K562 (cell line): ENCODE measurements around the gene MAST4. TPM values are rescaled to one million over a fixed set of nuclear protein-coding genes. Genes with fewer than 3 reads are reported as not detected.

Experiments used
- ATAC-seq: fragments of 200-7000 bp; cut with Tn5 transposase; 3 replicates; pipeline ENCODE4 v1.9.1; 2020; ENCODE audit warnings: moderate library complexity
- BruUV-seq: library from RNA; stranded (reverse); fragments of 400-500 nt; replicated peaks from 2 replicates; lab custom pipeline; 2021; lab: Mats Ljungman, UMichigan
- CTCF ChIA-PET: fragments of 300-600 bp; formaldehyde crosslinking; extraction: SDS; loops from one replicate; lab custom pipeline; 2021; ENCODE audit warnings: low intra/inter-chr PET ratio; lab: Yijun Ruan, JAX
- POLR2A ChIA-PET: fragments of 300-600, 350-650 bp; sonication (Branson Sonifier 250); formaldehyde crosslinking; extraction: SDS; loops from one replicate; lab custom pipeline; 2021; ENCODE audit warnings: antibody characterized with exemption, inconsistent platforms; lab: Yijun Ruan, JAX
- DNase-seq, 4 experiments: peaks; one replicate each; pipeline versions ENCODE4 v3.0.0 to v3.0.0-alpha.2; 2011 to 2018; ENCODE audit warnings: low spot score in 3 of 4, mixed read lengths in 3 of 4; ENCODE audit errors: extremely low read depth in 1 of 4
- FAIRE-seq: peaks from 2 replicates; lab custom pipeline; 2011; peaks lifted over from hg19 to GRCh38; lab: Jason Lieb, UNC
- H2AFZ ChIP-seq: 2 replicates; pipeline ENCODE4 v1.6.0; 2011; ENCODE audit warnings: low read depth, low read length, control low read depth, inconsistent platforms
- H3K27ac ChIP-seq: fragments of 200-600 bp; 3 replicates; pipeline ENCODE4 v1.8.0; 2011; ENCODE audit warnings: low read depth, mild to moderate bottlenecking, control low read depth, inconsistent platforms, low read length, moderate library complexity, mixed read lengths; ENCODE audit errors: extremely low read depth
- H3K27me3 ChIP-seq, 2 experiments: fragments of 300-600 bp in 1 of 2; 2 replicates in 1 of 2; 3 replicates in 1 of 2; pipeline versions ENCODE4 v1.6.0 to v1.8.0; 2011; ENCODE audit warnings: inconsistent platforms in 2 of 2, low read length in 2 of 2, mild to moderate bottlenecking in 1 of 2, mixed read lengths in 1 of 2, moderate library complexity in 1 of 2; ENCODE audit not compliant: control insufficient read depth in 2 of 2, insufficient read depth in 2 of 2
- H3K36me3 ChIP-seq: fragments of 300-600 bp; 3 replicates; pipeline ENCODE4 v1.8.0; 2011; ENCODE audit warnings: mild to moderate bottlenecking, low read length, inconsistent platforms; ENCODE audit not compliant: control insufficient read depth, insufficient read depth
- H3K4me1 ChIP-seq, 2 experiments: fragments of 200-600 bp in 1 of 2; replicated peaks in 1 of 2; 2 replicates in 1 of 2; 3 replicates in 1 of 2; pipeline versions ENCODE4 v1.5.1 to v1.8.0; 2011; ENCODE audit warnings: inconsistent platforms in 2 of 2, low read length in 2 of 2, mild to moderate bottlenecking in 1 of 2, mixed read lengths in 1 of 2, moderate library complexity in 1 of 2; ENCODE audit not compliant: control insufficient read depth in 2 of 2, insufficient read depth in 2 of 2
- H3K4me2 ChIP-seq: 2 replicates; pipeline ENCODE4 v1.6.1; 2011; ENCODE audit warnings: low read length, control low read depth, inconsistent platforms, mixed read lengths; ENCODE audit not compliant: insufficient read depth
- H3K4me3 ChIP-seq: fragments of 200-600 bp; sonication (generic), shearing (Covaris generic); 2 replicates; pipeline ENCODE4 v1.5.1; 2016; ENCODE audit warnings: control low read depth, inconsistent platforms
- H3K79me2 ChIP-seq: fragments of 200-600 bp; 3 replicates; pipeline ENCODE4 v1.8.0; 2011; ENCODE audit warnings: low read length, inconsistent platforms; ENCODE audit not compliant: control insufficient read depth, insufficient read depth
- H3K9ac ChIP-seq, 2 experiments: 2 replicates each; pipeline versions ENCODE4 v1.6.0 to v1.6.1; 2011; ENCODE audit warnings: low read depth in 2 of 2, low read length in 2 of 2, control low read depth in 1 of 2, inconsistent platforms in 1 of 2, mild to moderate bottlenecking in 1 of 2, mixed read lengths in 1 of 2; ENCODE audit not compliant: insufficient read depth in 1 of 2
- H3K9me1 ChIP-seq: one replicate; pipeline ENCODE4 v1.6.0; 2011; ENCODE audit warnings: inconsistent platforms, mild to moderate bottlenecking, low read length, moderate library complexity; ENCODE audit not compliant: control insufficient read depth, insufficient read depth
- H3K9me3 ChIP-seq: replicated peaks from 2 replicates; pipeline ENCODE4 v1.5.1; 2011; ENCODE audit warnings: low read depth, low read length, inconsistent platforms; ENCODE audit not compliant: control insufficient read depth, insufficient read depth
- H4K20me1 ChIP-seq: replicated peaks from 2 replicates; pipeline ENCODE4 v1.6.1; 2011; ENCODE audit warnings: low read length, inconsistent platforms, mixed read lengths; ENCODE audit not compliant: control insufficient read depth, insufficient read depth
- ARNT ChIP-seq, 2 experiments: fragments of 450-650 bp; IDR thresholded peaks; 2 replicates each; pipeline ENCODE4 v1.6.1; 2016; ENCODE audit warnings: mild to moderate bottlenecking in 1 of 2
- BRCA1 ChIP-seq, 2 experiments: fragments of 450-650 bp in 1 of 2; sonication (generic) in 1 of 2; formaldehyde crosslinking in 1 of 2; IDR thresholded peaks; 2 replicates each; pipeline versions ENCODE4 v1.5.0 to v1.6.1; 2017 to 2020; ENCODE audit warnings: mild to moderate bottlenecking in 1 of 2, missing genetic modification reagents in 1 of 2
- EP400 ChIP-seq: fragments of 450-650 bp; IDR thresholded peaks from 2 replicates; pipeline ENCODE4 v1.6.1; 2017; ENCODE audit warnings: antibody characterized with exemption, mild to moderate bottlenecking, moderate library complexity
- MED1 ChIP-seq: sonication (generic); formaldehyde crosslinking; IDR thresholded peaks from 2 replicates; pipeline ENCODE4 v1.8.1; 2023; ENCODE audit warnings: missing genetic modification reagents, borderline replicate concordance
- MYC ChIP-seq, 2 experiments: fragments of 250-450 bp in 1 of 2; sonication (Bioruptor Pico) in 1 of 2; IDR thresholded peaks; 2 replicates each; pipeline versions ENCODE4 v1.5.1 to v1.6.1; 2012 to 2021; ENCODE audit warnings: low read depth in 2 of 2, borderline replicate concordance in 1 of 2, improper control_type of control experiment in 1 of 2, low read length in 1 of 2, mild to moderate bottlenecking in 1 of 2, moderate library complexity in 1 of 2
- NEUROD1 ChIP-seq: fragments of 150-350 bp; IDR thresholded peaks from 2 replicates; pipeline ENCODE4 v1.6.1; 2014; ENCODE audit warnings: borderline replicate concordance, low read length, low read depth; ENCODE audit not compliant: partially characterized antibody
- PHF20 ChIP-seq: fragments of 450-650 bp; IDR thresholded peaks from 2 replicates; pipeline ENCODE4 v1.6.1; 2018; ENCODE audit not compliant: partially characterized antibody
- PKNOX1 ChIP-seq: fragments of 450-650 bp; IDR thresholded peaks from 2 replicates; pipeline ENCODE4 v1.6.1; 2016
- RB1 ChIP-seq: fragments of 450-650 bp; IDR thresholded peaks from 2 replicates; pipeline ENCODE4 v1.6.1; 2017; ENCODE audit warnings: low read depth, mild to moderate bottlenecking
- TAF9B ChIP-seq: fragments of 450-650 bp; IDR thresholded peaks from 2 replicates; pipeline ENCODE4 v1.6.1; 2018; ENCODE audit warnings: mild to moderate bottlenecking; ENCODE audit not compliant: partially characterized antibody
- ZBTB43 ChIP-seq: sonication (generic); formaldehyde crosslinking; IDR thresholded peaks from 2 replicates; pipeline ENCODE4 v1.8.0; 2023; ENCODE audit warnings: mild to moderate bottlenecking, missing genetic modification reagents
- ZNF780A ChIP-seq: fragments of 250-450 bp; sonication (Bioruptor Pico); IDR thresholded peaks from 2 replicates; pipeline ENCODE4 v1.5.0; 2021; ENCODE audit warnings: mild to moderate bottlenecking
- WGBS: fragments of 100-300 bp; shearing (Covaris generic); methylation state at CpG from one replicate; pipeline ENCODE4 v1.1.6; 2016; ENCODE audit warnings: low coverage, mixed read lengths; ENCODE audit not compliant: insufficient coverage; ENCODE audit errors: missing lambda C conversion rate; 5-methylcytosine and 5-hydroxymethylcytosine counted together
- in situ Hi-C: fragments of 300-500 bp; cut with MboI; formaldehyde crosslinking; loops from 4 replicates; pipeline ENCODE4 v1.15.0; 2018; ENCODE audit warnings: inconsistent platforms, mixed read lengths
- intact Hi-C: fragments of 100-400 bp; cut with micrococcal nuclease; formaldehyde crosslinking; loops from 2 replicates; pipeline ENCODE4 v1.14.2; 2022
- polyA plus RNA-seq, 8 experiments: library from polyadenylated mRNA; depleted of rRNA in 4 of 8; stranded (reverse) in 5 of 8; unstranded in 3 of 8; fragments of >200 nt; fragmentation: Nextera tagmentation in 2 of 8; fragmentation: Illumina TruSeq in 1 of 8; extraction: Ambion mirVana in 2 of 8; extraction: Trizol in 1 of 8; gene quantifications; 2 replicates each; pipeline versions ENCODE4 v1.2.1 to v1.2.3, GENCODE V29; 2011 to 2014; ENCODE audit warnings: inconsistent platforms in 1 of 8, missing spikeins in 1 of 8
- total RNA-seq, 7 experiments: library from RNA; depleted of rRNA in 6 of 7; stranded (reverse); fragments of >200 nt in 6 of 7; fragmentation: Illumina TruSeq in 2 of 7; extraction: Trizol in 2 of 7; gene quantifications; 2 replicates each; pipeline versions ENCODE4 v1.2.1 to v1.2.3, GENCODE V29; 2011 to 2021; ENCODE audit warnings: low replicate concordance in 1 of 7

Gene MAST4
- total and polyA plus RNA-seq, 9 of the 15 experiments (the other 6 are each of a cell fraction or from before 2014, with no cell fraction given): 0.88 to 10.1 (median 5.2) TPM

DNA sequence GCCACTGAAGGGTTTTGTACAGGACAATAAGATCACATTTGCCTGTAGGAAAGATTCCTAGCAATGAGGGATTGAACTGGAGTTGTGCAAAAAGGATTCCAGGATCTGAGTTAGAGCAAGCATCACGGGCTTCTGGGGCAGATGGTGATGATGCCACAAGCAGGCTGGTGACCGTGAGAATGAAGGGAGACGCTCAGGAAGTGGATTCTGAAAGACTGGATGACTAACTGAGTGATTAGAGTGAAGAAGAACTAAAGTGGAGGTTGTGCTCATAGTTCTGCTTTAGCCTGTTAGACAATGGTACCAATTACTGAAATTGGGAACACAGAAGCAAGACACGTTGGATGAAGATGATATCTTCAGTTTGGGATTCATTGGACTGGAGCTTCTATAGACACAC lies 432.2 kb downstream of the MAST4 start:
- Histone ChIP-seq H2AFZ (no peak overlapping the region), H3K27me3 (no peaks in the 10 kb centered on the region), H3K4me1 (peaks cover 0 to 2% of the 10 kb centered on the region in 2 experiments; a peak in 3 of 5 replicates), H3K9me1 (no peaks in the 10 kb centered on the region), H3K9ac (no peak overlapping the region), H3K9me3 (no peaks in the 10 kb centered on the region), H3K4me2 (no peak overlapping the region), H3K79me2 (no peaks in the 10 kb centered on the region), H3K27ac (no peak overlapping the region), H3K4me3 (no peak overlapping the region), H4K20me1 (no peaks in the 10 kb centered on the region), H3K36me3 (no peaks in the 10 kb centered on the region)
- FAIRE-seq: no peak
- no TSS peak for BruUV-seq
- 36% methylated on average over 4 of the region's 4 CpGs for WGBS
- CTCF ChIA-PET: no interaction called here
- POLR2A ChIA-PET: interaction anchor here (0.6 kb wide), 2 partner anchors 24 to 114 kb away, joined by 3 to 4 read pairs; no protein-coding TSS in a partner anchor
- DNase-seq: no peak
- in situ Hi-C loops: loop anchor here (5.0 kb wide), 1 partner anchor 49 kb away; no protein-coding TSS in a partner anchor
- ATAC-seq: no peak
- intact Hi-C loops: no loop called here
- no peak for TF ChIP-seq PHF20
- no peak for TF ChIP-seq ZNF780A (CRISPR knock-in tag)
- no peak for TF ChIP-seq EP400
- no peak for TF ChIP-seq ARNT (IDR thresholded peaks at IDR 0.05)
- TF ChIP-seq TAF9B: no peak
- TF ChIP-seq MYC (IDR thresholded peaks at IDR 0.05; ENCODE audit: low read depth, low read length): no peak
- no peak for TF ChIP-seq MYC (CRISPR knock-in tag; IDR thresholded peaks at IDR 0.05; ENCODE audit: borderline replicate concordance, low read depth)
- no peak for TF ChIP-seq BRCA1 (IDR thresholded peaks at IDR 0.05)
- no peak for TF ChIP-seq BRCA1 (CRISPR knock-in tag; IDR thresholded peaks at IDR 0.05)
- no peak for TF ChIP-seq ZBTB43 (CRISPR knock-in tag)
- no peak for TF ChIP-seq NEUROD1
- TF ChIP-seq PKNOX1: no peak
- TF ChIP-seq RB1: no peak
- no peak for TF ChIP-seq MED1
